ENCODE results near the gene FARS2.

The FARS2 gene

GRCh38 chr6:5617179-5617578 lies 355.9 kb downstream of the FARS2 start:
- no peak for DNase-seq (ENCODE audit: low read depth in 4 of 4, low spot score in 1 of 4)

GRCh38 chr6:5619249-5619648 lies 357.9 kb downstream of the FARS2 start:
- DNase-seq (ENCODE audit: low read depth in 4 of 4, low spot score in 1 of 4), result peak in 1 of 4 experiments; percentile 8

GRCh38 chr6:5622276-5623005 lies 361.1 kb downstream of the FARS2 start:
- no peak for DNase-seq (ENCODE audit: low read depth in 4 of 4, low spot score in 1 of 4)

GRCh38 chr6:5623769-5624168 lies 362.5 kb downstream of the FARS2 start:
- no peak for DNase-seq (ENCODE audit: low read depth in 4 of 4, low spot score in 1 of 4)

- DNase-seq (ENCODE audit: low read depth in 4 of 4, low spot score in 1 of 4), result no peak
Measured at GRCh38 chr6:5624256-5624655, 362.9 kb downstream of the FARS2 start.

GRCh38 chr6:5626727-5627426 lies 365.6 kb downstream of the FARS2 start:
- DNase-seq (ENCODE audit: low read depth in 4 of 4, low spot score in 1 of 4), result no peak

- no peak for DNase-seq (ENCODE audit: low read depth in 4 of 4, low spot score in 1 of 4)
Measured at GRCh38 chr6:5630636-5631035, 369.3 kb downstream of the FARS2 start.

GRCh38 chr6:5632348-5632935 lies 371.1 kb downstream of the FARS2 start:
- no peak for DNase-seq (ENCODE audit: low read depth in 4 of 4, low spot score in 1 of 4)

GRCh38 chr6:5634525-5634924 lies 373.2 kb downstream of the FARS2 start:
- DNase-seq (ENCODE audit: low read depth in 4 of 4, low spot score in 1 of 4), result no peak

- no peak for DNase-seq (ENCODE audit: low read depth in 4 of 4, low spot score in 1 of 4)
Measured at GRCh38 chr6:5636210-5637030, 375.1 kb downstream of the FARS2 start.

GRCh38 chr6:5637714-5638113 lies 376.4 kb downstream of the FARS2 start:
- no peak for DNase-seq (ENCODE audit: low read depth in 4 of 4, low spot score in 1 of 4)

GRCh38 chr6:5638666-5639065 lies 377.4 kb downstream of the FARS2 start:
- DNase-seq (ENCODE audit: low read depth in 4 of 4, low spot score in 1 of 4), result no peak

- DNase-seq (ENCODE audit: low read depth in 4 of 4, low spot score in 1 of 4), result no peak
Measured at GRCh38 chr6:5639193-5639592, 377.9 kb downstream of the FARS2 start.

GRCh38 chr6:5640614-5641013 lies 379.3 kb downstream of the FARS2 start:
- DNase-seq (ENCODE audit: low read depth in 4 of 4, low spot score in 1 of 4), result no peak

GRCh38 chr6:5644523-5645185 lies 383.3 kb downstream of the FARS2 start:
- no peak for DNase-seq (ENCODE audit: low read depth in 4 of 4, low spot score in 1 of 4)

GRCh38 chr6:5645328-5646290 lies 384.3 kb downstream of the FARS2 start:
- DNase-seq (ENCODE audit: low read depth in 4 of 4, low spot score in 1 of 4), result no peak

- DNase-seq (ENCODE audit: low read depth in 4 of 4, low spot score in 1 of 4), result no peak
Measured at GRCh38 chr6:5652406-5653137, 391.3 kb downstream of the FARS2 start.

GRCh38 chr6:5653801-5654200 lies 392.5 kb downstream of the FARS2 start:
- no peak for DNase-seq (ENCODE audit: low read depth in 4 of 4, low spot score in 1 of 4)

GRCh38 chr6:5656226-5656625 lies 394.9 kb downstream of the FARS2 start:
- DNase-seq (ENCODE audit: low read depth in 4 of 4, low spot score in 1 of 4), result no peak

Measured in stimulated activated CD4-positive, alpha-beta T cell treated with anti-CD3 and anti-CD28 coated beads, Interleukin-1b, Interleukin-23, amount 100 ng/mL, for 24 hours (primary cell).